Activated naive CD4-positive, alpha-beta T cell treated with anti-CD3 and anti-CD28 coated beads, Interleukin-2, amount 50 U/mL, for 72 hours (primary cell): ENCODE results near the gene ASCL2. TPM values are rescaled to one million over a fixed set of nuclear protein-coding genes. Genes with fewer than 3 reads are reported as not detected.
"Not testable (repeated sequence)": the region's sequence is repeated elsewhere in the genome, so short reads cannot be mapped to it uniquely, and the experiment has no call there.

ENCODE experiments used
- ATAC-seq, 2 donors: fragments of 150-1000 bp; cut with Tn5 transposase; 2 replicates each; pipeline ENCODE4 v1.10.0; 2021; ENCODE audit warnings: mild to moderate bottlenecking in 2 of 2, moderate library complexity in 2 of 2
- DNase-seq, 2 donors: peaks; one replicate each; pipeline ENCODE4 v3.0.0; 2021 to 2022; ENCODE audit warnings: low spot score in 2 of 2
- H3K27ac Mint-ChIP-seq, 2 donors: one replicate each; pipeline ENCODE4 v1.8.0; 2022; ENCODE audit warnings: mild to moderate bottlenecking in 2 of 2, mixed read lengths in 2 of 2
- H3K36me3 Mint-ChIP-seq, 2 donors: one replicate each; pipeline ENCODE4 v1.8.0; 2022; ENCODE audit warnings: mixed read lengths in 2 of 2
- H3K9me3 Mint-ChIP-seq, 2 donors: one replicate each; pipeline ENCODE4 v1.8.0; 2022; ENCODE audit warnings: mixed read lengths in 2 of 2
- total RNA-seq, 2 donors: library from RNA; stranded (reverse); gene quantifications; one replicate each; pipeline ENCODE4 v1.2.3, GENCODE V29; 2022

Gene ASCL2
- total RNA-seq, 2 donors from 2014 or later, result 8.7 TPM; not detected in 1

DNA sequence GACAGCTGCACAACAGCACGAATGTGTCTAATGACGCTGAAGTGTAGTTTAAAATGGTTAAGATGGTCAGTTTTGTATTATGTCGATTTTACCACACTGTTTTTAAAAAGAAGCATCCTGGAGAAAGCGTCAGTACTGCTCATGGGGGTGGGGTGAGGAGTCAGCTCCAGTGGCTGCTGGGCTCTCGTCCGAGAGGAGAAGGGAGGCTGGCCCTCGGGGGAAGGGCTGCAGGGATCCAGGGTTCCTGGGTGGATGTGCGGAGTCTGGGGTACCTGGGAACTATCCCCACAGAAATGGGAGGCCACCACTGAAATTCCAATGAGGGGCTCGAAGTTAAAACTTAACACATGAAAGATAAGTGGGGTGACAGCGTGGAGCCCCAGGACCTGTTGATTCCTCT lies 19.5 kb upstream of the ASCL2 start:
- DNase-seq, result peak in 1 of 2 donors; percentile 1
- peak overlapping the region; percentile 18 to 46 for H3K27ac Mint-ChIP-seq
- no peak for ATAC-seq

GRCh38 chr11:2289350-2289749 lies 19.0 kb upstream of the ASCL2 start:
- Mint-ChIP-seq H3K27ac (peak overlapping the region; percentile 18 to 46), H3K36me3 (no peaks in the 10 kb centered on the region), H3K9me3 (no peaks in the 10 kb centered on the region)
- ATAC-seq (no peak), DNase-seq (peak in 1 of 2 donors; percentile 1)

More for the DNA sequence above, 19.5 kb upstream of the ASCL2 start:
- Mint-ChIP-seq H3K9me3 (no peaks in the 10 kb centered on the region), H3K36me3 (no peaks in the 10 kb centered on the region)

DNA sequence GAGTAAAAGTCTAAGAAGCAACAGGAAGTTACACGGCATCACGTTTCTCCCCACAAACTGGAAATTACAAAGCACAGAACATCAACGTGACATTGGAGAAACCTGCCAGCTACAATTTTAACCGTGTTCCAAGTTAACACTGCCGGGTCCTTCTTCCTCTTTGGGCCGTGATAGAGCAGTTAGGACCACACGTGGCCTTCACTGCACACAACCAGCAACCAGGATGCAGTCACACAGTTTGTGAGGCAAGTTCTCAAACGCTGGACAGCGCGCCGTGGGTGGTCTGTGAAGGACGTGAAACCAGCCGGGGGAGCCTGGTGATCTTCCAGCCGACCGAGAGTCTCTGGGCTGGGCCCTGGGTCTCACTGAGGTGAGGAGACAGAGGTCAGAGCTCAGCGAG lies 16.7 kb upstream of the ASCL2 start:
- ATAC-seq (no peak), DNase-seq (peak in 1 of 2 donors; percentile 2)
- H3K9me3 Mint-ChIP-seq, result peaks cover 2 to 3% of the 10 kb centered on the region in 2 donors
- no peaks in the 10 kb centered on the region for H3K36me3 Mint-ChIP-seq
- peak overlapping the region; percentile 22 to 66 for H3K27ac Mint-ChIP-seq

DNA sequence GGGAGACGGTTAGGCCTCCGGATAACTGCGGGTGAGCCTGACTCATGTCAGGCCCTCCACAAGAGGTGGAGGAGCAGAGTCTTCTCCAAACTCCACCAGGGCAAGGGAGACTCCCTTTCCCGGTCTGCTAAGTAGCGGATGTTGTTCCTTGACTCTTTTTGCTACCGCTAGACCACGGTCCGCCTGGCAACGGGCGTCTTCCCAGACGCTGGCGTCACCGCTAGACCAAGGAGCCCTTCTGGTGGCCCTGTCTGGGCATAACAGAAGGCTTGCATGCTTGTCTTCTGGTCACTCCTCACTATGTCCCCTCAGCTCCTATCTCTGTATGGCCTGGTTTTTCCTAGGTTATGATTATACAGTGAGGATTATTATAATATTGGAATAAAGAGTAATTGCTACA lies 16.0 kb upstream of the ASCL2 start:
- not testable (repeated sequence) for H3K36me3 Mint-ChIP-seq, H3K27ac Mint-ChIP-seq, ATAC-seq, H3K9me3 Mint-ChIP-seq
- DNase-seq, result peak in 1 of 2 donors; percentile 0

GRCh38 chr11:2280208-2280607 lies 9.8 kb upstream of the ASCL2 start:
- Mint-ChIP-seq H3K27ac (no peak overlapping the region), H3K36me3 (peaks cover 0 to 5% of the 10 kb centered on the region in 2 donors), H3K9me3 (peaks cover 8 to 10% of the 10 kb centered on the region in 2 donors)
- ATAC-seq (no peak), DNase-seq (no peak)

DNA sequence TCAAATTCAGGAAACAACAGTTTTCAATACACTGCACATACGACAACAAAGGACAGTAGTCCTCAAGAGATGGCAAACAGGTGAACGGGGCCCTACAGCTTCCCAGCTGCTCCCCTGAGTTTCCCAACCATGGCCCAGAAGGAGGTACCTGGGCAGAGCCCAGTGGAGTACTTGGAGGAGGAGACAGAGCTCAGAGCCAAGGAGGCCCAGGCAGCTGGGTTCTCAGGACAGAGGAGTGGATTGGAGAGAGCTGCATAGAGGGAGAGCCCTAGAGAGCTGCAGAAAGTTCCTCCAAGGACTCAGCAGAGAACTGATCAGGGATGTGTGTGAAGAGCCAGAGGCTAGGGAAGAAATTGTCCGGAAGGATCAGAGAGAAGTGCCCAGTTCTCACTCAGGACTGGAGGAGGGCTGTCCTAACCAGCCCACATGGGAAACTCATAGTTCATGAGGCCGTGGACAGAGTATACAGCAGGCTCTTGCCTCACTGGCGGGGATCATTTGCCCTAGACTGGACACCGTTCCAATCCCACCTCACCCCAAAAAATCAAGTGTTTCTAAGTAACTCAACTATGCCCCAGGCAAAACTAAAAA lies 7.6 kb upstream of the ASCL2 start:
- peaks cover 0 to 5% of the 10 kb centered on the region in 2 donors for H3K36me3 Mint-ChIP-seq
- DNase-seq, result no peak
- peaks cover 8 to 10% of the 10 kb centered on the region in 2 donors for H3K9me3 Mint-ChIP-seq
- no peak for ATAC-seq
- H3K27ac Mint-ChIP-seq, result no peak overlapping the region

GRCh38 chr11:2277008-2277346 lies 6.6 kb upstream of the ASCL2 start:
- Mint-ChIP-seq H3K36me3 (peaks cover 0 to 5% of the 10 kb centered on the region in 2 donors), H3K27ac (peak overlapping the region in 1 of 2 donors; percentile 4), H3K9me3 (peaks cover 5 to 6% of the 10 kb centered on the region in 2 donors)
- no peak for ATAC-seq
- no peak for DNase-seq

DNA sequence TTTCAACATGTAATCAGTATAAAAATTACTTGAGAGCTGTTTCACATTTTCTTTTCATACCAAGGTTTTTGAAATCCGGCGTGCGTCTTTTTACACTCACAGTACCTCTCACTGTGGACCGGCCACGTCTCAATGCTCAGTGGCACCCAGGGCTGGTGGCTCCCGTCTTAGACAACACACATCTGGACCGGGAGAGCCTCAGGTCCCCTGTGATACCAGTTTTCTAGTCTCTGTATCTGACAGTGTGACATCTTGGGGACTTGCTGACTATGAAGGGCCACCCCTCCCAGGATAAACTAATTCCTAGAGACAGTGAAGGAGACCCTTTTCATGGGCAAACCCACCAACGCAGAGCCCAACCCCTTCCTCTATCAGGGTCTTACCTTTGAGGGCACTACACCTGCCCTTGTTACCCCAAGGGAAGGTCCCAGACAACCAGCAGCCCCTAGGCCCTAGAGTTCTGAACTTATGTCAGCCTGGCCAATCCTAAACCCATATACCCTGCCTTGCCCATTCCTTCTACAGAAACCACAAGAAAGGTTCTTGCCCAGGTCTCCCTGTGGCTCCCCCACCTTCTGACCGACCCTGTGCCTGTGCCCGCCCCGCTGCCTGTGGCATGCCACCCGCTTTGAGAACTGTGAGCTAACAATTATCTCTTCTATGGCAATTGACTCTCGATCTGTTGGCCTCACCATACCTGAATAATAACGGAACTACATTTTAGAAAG lies 6.1 kb upstream of the ASCL2 start:
- peak overlapping the region in 1 of 2 donors; percentile 4 for H3K27ac Mint-ChIP-seq
- no peak for DNase-seq
- H3K36me3 Mint-ChIP-seq, result peaks cover 0 to 5% of the 10 kb centered on the region in 2 donors
- no peak for ATAC-seq
- H3K9me3 Mint-ChIP-seq, result peaks cover 5 to 6% of the 10 kb centered on the region in 2 donors

- Mint-ChIP-seq H3K36me3 (peaks cover 0 to 5% of the 10 kb centered on the region in 2 donors), H3K9me3 (peaks cover 5 to 6% of the 10 kb centered on the region in 2 donors), H3K27ac (no peak overlapping the region)
- ATAC-seq, result no peak
- DNase-seq, result peak in 1 of 2 donors; percentile 1
These were observed 5.2 kb upstream of the ASCL2 start for GRCh38 chr11:2275334-2276279.

DNA sequence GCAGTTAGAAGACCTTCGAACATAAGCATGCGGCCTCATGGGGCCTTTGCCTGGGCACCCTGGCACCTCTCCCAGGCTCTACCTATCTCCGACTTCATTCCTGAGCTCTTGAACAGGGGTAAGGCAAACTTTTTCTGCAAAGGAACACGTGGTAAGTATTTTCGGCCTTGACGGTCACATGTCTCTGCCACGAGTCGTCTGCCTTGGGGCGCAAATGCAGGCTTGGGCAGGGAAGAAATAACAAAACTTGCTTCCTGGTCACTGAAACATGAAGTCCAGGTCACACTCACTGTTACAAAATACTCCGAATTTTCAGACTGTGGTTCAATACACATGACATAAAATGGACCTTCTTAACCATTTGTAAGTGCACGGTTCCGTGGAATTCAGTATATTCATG lies 3.4 kb upstream of the ASCL2 start:
- DNase-seq, result no peak
- Mint-ChIP-seq H3K9me3 (no peaks in the 10 kb centered on the region), H3K36me3 (no peaks in the 10 kb centered on the region), H3K27ac (no peak overlapping the region)
- no peak for ATAC-seq

GRCh38 chr11:2273311-2273710 lies 2.9 kb upstream of the ASCL2 start:
- Mint-ChIP-seq H3K36me3 (no peaks in the 10 kb centered on the region), H3K9me3 (no peaks in the 10 kb centered on the region), H3K27ac (no peak overlapping the region)
- ATAC-seq (no peak), DNase-seq (no peak)

- Mint-ChIP-seq H3K36me3 (no peaks in the 10 kb centered on the region), H3K9me3 (no peaks in the 10 kb centered on the region), H3K27ac (no peak overlapping the region)
- ATAC-seq, result no peak
- peak in 1 of 2 donors; percentile 35 for DNase-seq
These were observed 2.5 kb upstream of the ASCL2 start for GRCh38 chr11:2272946-2273280.

DNA sequence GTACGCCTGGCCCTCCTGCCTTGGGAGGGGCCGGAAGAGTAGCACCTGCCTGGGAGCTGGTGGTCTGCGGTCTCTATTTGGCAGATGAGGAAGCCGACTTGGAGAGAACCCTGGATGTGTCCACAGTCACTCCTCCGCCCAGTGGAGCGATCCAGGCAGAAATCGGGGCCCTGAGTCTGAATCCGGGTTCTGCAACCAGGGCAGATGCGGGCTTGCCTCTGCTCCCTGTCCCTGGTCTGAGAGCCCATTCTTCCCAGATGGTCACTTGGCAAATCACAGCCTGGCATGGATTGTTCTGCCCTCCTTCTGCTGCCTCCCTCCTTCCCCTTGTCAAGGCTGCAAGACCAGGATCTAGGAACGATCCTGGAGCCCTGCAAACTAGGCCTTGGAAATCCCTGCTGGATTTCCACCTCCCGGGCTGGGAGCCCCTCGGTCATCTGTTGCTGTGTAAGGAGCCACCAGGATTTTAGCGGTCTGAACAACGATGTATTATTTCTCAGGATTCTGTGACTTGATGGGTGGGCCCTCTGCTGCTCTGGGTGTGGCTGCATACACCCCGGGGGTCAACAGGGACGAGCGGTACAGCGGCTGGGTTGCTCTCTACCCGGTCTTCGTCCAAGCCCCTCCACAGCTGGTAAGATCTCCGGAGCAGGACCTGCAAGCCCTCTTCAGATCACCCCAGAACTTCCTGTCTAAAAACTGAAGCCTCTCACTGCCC lies 2.0 kb upstream of the ASCL2 start:
- ATAC-seq, result no peak
- peak in 1 of 2 donors; percentile 49 for DNase-seq

GRCh38 chr11:2271327-2272227 lies 1.2 kb upstream of the ASCL2 start:
- no peaks in the 10 kb centered on the region for H3K36me3 Mint-ChIP-seq
- no peak for ATAC-seq
- no peak for DNase-seq

More for the DNA sequence above, 2.0 kb upstream of the ASCL2 start:
- Mint-ChIP-seq H3K27ac (no peak overlapping the region), H3K9me3 (no peaks in the 10 kb centered on the region), H3K36me3 (no peaks in the 10 kb centered on the region)

DNA sequence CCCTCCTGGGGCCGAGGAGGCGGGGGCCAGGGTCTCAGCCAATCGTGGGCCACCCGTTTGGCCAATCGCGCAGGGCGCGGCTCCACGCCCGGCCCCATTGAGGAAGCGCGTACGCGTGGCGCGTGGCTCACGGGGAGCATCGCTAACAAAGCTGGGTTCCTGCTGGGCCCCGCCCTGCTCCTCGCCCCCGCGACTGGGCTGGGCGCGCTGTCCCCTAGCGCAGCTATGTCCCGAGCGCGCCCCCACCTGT lies 614 bp upstream of the ASCL2 start:
- peak in 1 of 2 donors; percentile 62 for DNase-seq
- no peak overlapping the region for H3K27ac Mint-ChIP-seq
- peak in 1 of 2 donors; percentile 74 for ATAC-seq
- H3K36me3 Mint-ChIP-seq, result no peaks in the 10 kb centered on the region
- no peaks in the 10 kb centered on the region for H3K9me3 Mint-ChIP-seq

More at GRCh38 chr11:2271327-2272227, 1.2 kb upstream of the ASCL2 start:
- Mint-ChIP-seq H3K27ac (no peak overlapping the region), H3K9me3 (no peaks in the 10 kb centered on the region)
